GM18873 (cell line): ENCODE results near the gene AXIN1.
"Not testable (repeated sequence)": the region's sequence is repeated elsewhere in the genome, so short reads cannot be mapped to it uniquely, and the experiment has no call there.

Experiments
- ATAC-seq: cut with Tn5 transposase; IDR thresholded peaks from one replicate; pipeline ENCODE4 v1.9.1; 2021; ENCODE audit warnings: mild to moderate bottlenecking, moderate library complexity, moderate number of reproducible peaks; ENCODE audit not compliant: unreplicated experiment, low FRiP score

Gene AXIN1

GRCh38 chr16:370979-371514 is 18.5 kb upstream of the AXIN1 start:
- ATAC-seq: no peak

GRCh38 chr16:370443-370842 is 17.9 kb upstream of the AXIN1 start, which contains the start of gene MRPL28:
Gene MRPL28 (minus strand): TSS chr16:370538. CDS start chr16:370218, 320 bp downstream.
- ATAC-seq: peak; percentile 57

GRCh38 chr16:369866-370436 is 17.4 kb upstream of the AXIN1 start:
- no peak for ATAC-seq

DNA sequence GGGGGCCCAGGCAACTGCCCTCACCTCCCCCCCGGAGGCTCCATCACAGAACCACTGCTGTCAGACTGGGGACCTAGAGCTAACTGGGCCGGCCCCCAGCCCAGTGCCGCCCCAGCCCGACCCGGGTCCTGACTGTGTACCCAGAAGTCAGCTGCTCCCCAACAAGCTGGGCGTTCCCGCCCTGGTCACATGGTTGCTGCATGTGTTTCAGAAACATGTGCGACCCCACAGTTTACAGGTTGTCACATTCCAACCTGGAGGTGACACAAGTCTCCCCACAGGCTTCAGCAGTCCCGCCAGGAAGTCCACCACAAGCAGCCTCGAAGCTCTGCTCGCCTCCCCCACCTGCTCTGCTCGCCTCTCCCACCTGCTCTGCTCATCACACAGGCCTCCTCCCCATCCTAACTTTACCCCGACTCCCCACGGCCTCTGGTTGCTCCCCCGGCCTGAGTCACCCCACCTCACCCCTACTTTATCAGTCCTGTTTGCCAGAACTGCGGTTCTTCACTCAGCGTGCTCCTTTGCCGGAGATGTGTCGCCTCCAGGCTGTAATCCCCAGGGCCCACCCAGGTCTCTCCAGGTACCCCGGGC is 16.8 kb upstream of the AXIN1 start:
- no peak for ATAC-seq

GRCh38 chr16:368388-369158 is 16.1 kb upstream of the AXIN1 start:
- no peak for ATAC-seq

DNA sequence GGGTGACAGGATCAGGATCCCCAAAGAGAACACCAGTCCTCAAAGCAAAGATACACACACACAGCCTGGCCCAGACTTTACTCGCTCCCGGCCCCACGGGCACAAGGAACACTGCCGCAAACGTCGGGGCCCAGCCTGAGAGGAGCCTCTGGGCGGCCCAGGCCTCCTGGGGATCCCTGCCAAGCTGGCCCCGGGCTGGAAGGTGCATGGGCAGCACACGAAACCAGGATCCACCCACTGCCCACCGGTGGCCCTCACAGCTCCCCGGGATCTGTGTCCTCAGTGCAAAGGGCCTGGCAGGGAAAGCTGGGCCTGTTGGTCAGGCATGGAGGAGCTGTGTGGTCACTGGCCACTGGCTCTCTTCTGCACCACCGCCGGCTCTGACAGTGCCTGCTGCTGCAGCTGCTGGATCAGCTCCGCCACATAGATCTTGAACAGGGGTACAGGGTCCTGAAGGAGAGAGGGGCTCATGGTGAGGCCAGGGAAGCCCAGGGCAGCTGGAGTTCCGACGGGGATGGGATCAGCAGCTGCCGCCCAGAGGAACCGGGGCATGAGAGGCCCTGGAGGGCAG is 14.9 kb upstream of the AXIN1 start:
- ATAC-seq: no peak

DNA sequence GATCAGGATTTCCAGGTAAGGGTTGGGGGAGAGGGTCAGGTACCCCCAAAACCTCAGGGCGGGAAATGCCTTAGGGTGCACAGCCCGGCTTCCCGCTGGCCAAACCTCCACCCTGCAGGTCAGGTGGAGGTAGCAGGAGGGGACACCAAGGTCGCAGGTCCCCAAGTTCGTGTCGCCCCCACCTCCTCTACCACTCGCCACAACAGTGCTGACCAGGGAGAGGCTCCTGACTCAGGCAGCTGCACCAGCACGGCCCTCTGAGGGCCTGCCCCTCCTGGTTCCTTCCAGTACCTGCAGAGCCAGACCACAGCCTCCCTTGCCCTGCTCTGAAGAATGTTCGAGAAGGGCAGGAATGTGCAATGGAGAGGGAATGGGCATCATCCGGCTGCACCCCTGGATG is 14.0 kb upstream of the AXIN1 start:
- ATAC-seq: no peak

- ATAC-seq: no peak
Measured at GRCh38 chr16:364595-365491, 12.3 kb upstream of the AXIN1 start.

GRCh38 chr16:363766-364490 is 11.4 kb upstream of the AXIN1 start:
- ATAC-seq: no peak

DNA sequence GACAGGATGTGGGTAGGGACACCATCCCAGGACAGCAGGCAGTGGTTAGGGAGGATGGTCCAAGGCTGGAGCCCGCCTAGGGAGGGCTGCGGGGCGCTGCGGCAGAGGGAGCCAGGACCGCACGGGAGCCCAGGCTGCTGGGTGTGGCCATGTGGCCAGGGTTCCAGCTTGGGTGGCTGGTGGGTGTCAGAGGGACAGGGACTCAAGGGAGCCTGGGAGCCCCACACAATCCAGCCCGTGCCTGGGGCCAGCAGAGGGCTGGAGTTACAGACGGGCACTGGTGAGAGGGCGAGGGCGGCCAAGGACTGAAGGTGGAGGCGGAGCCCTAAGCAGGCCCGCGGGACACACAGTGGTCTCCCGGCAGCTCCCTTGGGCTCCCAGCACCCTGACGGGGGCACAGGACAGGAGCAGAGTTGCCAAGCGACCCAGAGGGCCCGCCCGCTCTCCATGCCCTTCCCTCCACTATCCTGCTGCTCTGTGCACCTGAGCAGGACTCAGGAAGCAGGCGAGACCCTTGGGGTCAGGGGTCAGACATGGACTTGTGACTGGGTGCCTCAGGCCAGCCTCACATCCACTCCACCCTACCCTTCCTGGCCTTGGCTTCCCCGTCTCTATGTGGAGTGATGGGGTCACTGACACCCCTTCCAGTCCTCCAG is 10.7 kb upstream of the AXIN1 start:
- ATAC-seq: no peak

DNA sequence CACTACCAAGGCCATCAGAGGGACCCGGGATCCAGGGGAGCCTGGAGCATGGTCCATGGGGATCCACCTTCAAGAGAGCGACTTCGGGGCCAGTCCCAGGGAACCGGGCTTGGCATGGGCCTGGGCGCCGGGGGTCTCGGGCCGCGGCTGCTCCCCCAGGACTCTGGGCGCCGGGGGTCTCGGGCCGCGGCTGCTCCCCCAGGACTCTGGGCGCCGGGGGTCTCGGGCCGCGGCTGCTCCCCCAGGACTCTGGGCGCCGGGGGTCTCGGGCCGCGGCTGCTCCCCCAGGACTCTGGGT is 10.1 kb upstream of the AXIN1 start:
- ATAC-seq: not testable (repeated sequence)

DNA sequence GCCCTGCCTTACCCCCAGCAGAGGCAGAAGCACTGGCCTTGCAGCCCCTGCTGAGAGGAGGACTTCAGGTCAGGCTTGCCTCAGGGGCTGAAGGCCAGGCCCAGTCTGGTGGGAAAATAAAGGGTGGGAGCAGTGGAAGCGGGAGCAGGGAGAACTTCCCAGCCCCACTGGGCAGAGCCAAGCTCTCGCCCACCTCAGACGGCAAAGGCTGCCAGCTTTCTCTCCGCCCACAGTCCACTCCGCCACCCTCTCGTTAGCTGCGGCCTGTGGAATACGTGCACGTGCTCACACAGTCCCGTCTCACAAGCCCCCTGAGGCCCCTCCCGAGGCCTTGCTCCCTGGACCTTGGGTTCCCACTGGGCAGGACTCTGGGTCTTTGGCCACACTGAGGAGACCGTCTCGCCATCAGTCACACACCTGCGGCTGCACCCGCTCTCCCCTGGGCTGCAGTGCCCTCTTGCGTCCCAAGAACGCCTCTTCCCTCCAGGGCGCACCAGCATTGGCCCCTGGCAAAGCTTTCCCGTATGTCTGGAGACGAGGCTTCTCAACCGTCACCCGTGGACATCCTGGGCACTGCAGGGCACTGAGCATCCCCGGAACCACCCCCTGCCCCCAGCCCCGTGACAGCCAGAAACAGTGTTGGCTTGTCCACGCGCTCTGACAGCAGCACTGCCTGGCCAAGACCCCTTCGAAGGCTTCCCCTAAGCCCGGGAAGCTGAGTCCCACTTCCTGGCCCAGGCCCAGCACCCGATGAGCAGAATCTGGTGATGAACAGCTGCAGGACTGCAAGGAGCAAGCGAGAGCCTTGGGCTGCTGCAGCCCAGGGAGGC is 9.6 kb upstream of the AXIN1 start:
- ATAC-seq: no peak

GRCh38 chr16:361341-361871 is 8.9 kb upstream of the AXIN1 start:
- ATAC-seq: no peak

DNA sequence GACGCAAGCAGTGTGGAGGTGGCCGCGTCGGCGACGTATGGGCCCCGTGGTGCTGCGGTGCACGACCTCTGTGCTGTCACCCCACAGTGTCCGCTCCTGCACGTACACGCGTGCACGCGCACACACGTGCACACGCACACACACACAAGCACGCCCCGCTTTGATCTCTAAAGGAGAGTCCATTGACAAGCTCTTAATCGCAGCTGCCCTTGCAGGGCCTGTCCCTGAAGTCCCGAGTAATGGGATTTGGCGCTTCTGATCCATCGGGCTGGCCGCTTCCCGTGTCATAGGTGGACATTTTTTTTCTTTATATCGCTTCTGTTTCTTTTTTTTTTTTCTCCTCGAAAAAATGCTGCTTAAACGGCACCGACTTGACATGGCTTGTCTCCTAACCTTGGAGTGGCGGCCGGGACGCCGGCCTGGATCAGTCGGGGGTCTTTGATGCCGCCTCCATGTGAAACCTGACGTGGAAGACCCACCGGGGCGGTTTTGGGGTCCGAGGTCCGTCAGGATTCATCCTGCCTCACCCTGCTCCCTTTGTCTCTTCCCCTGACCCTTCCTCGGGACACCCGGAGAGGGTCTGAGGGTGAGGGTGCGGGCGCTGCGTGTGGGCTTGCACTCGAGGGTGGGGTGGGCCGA is 8.3 kb upstream of the AXIN1 start:
- no peak for ATAC-seq

- no peak for ATAC-seq
Measured at GRCh38 chr16:359871-360697, 7.6 kb upstream of the AXIN1 start.

- ATAC-seq: no peak
Measured at GRCh38 chr16:359067-359763, 6.7 kb upstream of the AXIN1 start.
